Cardiac fibroblast (primary cell): ENCODE results near the gene LAG3.
"Not testable (repeated sequence)": the region's sequence is repeated elsewhere in the genome, so short reads cannot be mapped to it uniquely, and the experiment has no call there.

ENCODE experiments used
- DNase-seq, 2 donors: peaks; one replicate each; pipeline versions ENCODE4 v3.0.0 to v3.0.0-alpha.2; 2010; ENCODE audit warnings: low read depth in 2 of 2
- H3K4me3 ChIP-seq, 2 donors: replicated peaks in 1 of 2; 1 replicate in 1 of 2; 2 replicates in 1 of 2; pipeline ENCODE4 v1.5.1; 2011; ENCODE audit warnings: low read depth in 2 of 2, low read length in 2 of 2, mild to moderate bottlenecking in 2 of 2, moderate library complexity in 1 of 2
- CTCF ChIP-seq: IDR thresholded peaks from one replicate; pipeline ENCODE4 v1.5.1; 2011; ENCODE audit warnings: low read depth, mild to moderate bottlenecking, low read length, inconsistent platforms

Gene LAG3

GRCh38 chr12:6730169-6730568, 42.2 kb upstream of the LAG3 start:
- no peak for TF ChIP-seq CTCF
- DNase-seq, result no peak
- no peak overlapping the region for H3K4me3 ChIP-seq

GRCh38 chr12:6734506-6735387, 37.6 kb upstream of the LAG3 start:
- no peak for DNase-seq
- TF ChIP-seq CTCF, result no peak

GRCh38 chr12:6735448-6736191, 36.7 kb upstream of the LAG3 start:
- peak; percentile 71 to 89 for DNase-seq
- no peak overlapping the region for H3K4me3 ChIP-seq
- TF ChIP-seq CTCF, result peak; percentile 77

More at GRCh38 chr12:6734506-6735387, 37.6 kb upstream of the LAG3 start:
- H3K4me3 ChIP-seq, result no peak overlapping the region

GRCh38 chr12:6736754-6737153, 35.6 kb upstream of the LAG3 start:
- H3K4me3 ChIP-seq, result no peak overlapping the region
- no peak for DNase-seq
- TF ChIP-seq CTCF, result no peak

- not testable (repeated sequence) for DNase-seq, H3K4me3 ChIP-seq
Measured at GRCh38 chr12:6742080-6742479, 30.2 kb upstream of the LAG3 start.

GRCh38 chr12:6742834-6743233, 29.5 kb upstream of the LAG3 start:
- TF ChIP-seq CTCF, result no peak
- H3K4me3 ChIP-seq, result no peak overlapping the region
- no peak for DNase-seq

- DNase-seq, H3K4me3 ChIP-seq: not testable (repeated sequence)
Measured at GRCh38 chr12:6743300-6743699, 29.0 kb upstream of the LAG3 start.
